ENCODE measurements around the gene RLN3. TPM values are rescaled to one million over a fixed set of nuclear protein-coding genes. Genes with fewer than 3 reads are reported as not detected.

RLN3 gene
- total and polyA plus RNA-seq, 2 of the 8 experiments (the other 6 are each of a cell fraction or from before 2014, with no cell fraction given), result not detected

GRCh38 chr19:14006766-14007562 lies 21.0 kb upstream of the RLN3 start (continued):
- TF ChIP-seq CHD7 (IDR thresholded peaks at IDR 0.05; ENCODE audit: insufficient replicate concordance, low read length) (no peak), RBBP5 (IDR thresholded peaks at IDR 0.05; ENCODE audit: borderline replicate concordance, low read depth, low read length) (peak; percentile 72), CBX5 (IDR thresholded peaks at IDR 0.05; ENCODE audit: low read depth, low read length) (no peak), TEAD4 (IDR thresholded peaks at IDR 0.05; ENCODE audit: low read depth, low read length) (peak; percentile 44; the same call in 1 of the 2 replicates), ATF2 (IDR thresholded peaks at IDR 0.05; ENCODE audit: low read length) (peak; percentile 99), TAF7 (optimal IDR thresholded peaks at IDR 0.05; ENCODE audit: borderline replicate concordance, low read depth, low read length) (no peak), JUN (IDR thresholded peaks at IDR 0.05; ENCODE audit: low read depth, low read length) (peak; percentile 88)
